Lung microvascular endothelial cell (primary cell): ENCODE measurements around the gene ELP4. TPM values are rescaled to one million over a fixed set of nuclear protein-coding genes. Genes with fewer than 3 reads are reported as not detected.
A peak's percentile ranks its signal among the peaks of the same experiment; 100 is the strongest.
"Not testable (repeated sequence)": the region's sequence is repeated elsewhere in the genome, so short reads cannot be mapped to it uniquely, and the experiment has no call there.

Experiments used
- DNase-seq, 2 donors: peaks; one replicate each; pipeline versions ENCODE4 v3.0.0 to v3.0.0-alpha.2; 2010; ENCODE audit warnings: low read depth in 2 of 2
- total RNA-seq: library from RNA; depleted of rRNA; stranded (reverse); fragments of >200 nt; gene quantifications from 2 replicates; pipeline ENCODE4 v1.2.1, GENCODE V29; 2014

ELP4 gene
- total RNA-seq, 1 donor from 2014 or later = 8.1 TPM

- peak; percentile 18 to 80 for DNase-seq
These were observed 134.3 kb downstream of the ELP4 start for GRCh38 chr11:31643857-31644256.

DNA sequence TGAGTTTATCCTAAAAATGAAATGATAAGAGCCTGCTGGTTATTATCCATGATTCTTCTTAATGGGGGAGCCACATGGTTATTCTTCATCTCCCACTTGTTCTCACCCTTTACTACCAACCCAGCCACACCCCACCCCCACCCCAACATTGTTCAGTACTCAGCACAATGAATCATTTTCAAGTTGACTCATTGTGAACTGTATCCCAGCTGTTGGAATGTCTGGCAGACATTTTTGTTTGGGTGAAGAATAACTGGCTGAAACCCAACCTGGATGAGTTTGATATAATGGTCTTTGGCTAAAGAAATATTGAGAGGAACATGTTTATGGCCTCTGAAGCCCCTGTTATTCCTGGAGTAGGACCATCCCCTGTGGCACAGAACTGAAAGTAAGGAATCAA lies 136.2 kb downstream of the ELP4 start:
- DNase-seq = peak; percentile 73 to 90

DNA sequence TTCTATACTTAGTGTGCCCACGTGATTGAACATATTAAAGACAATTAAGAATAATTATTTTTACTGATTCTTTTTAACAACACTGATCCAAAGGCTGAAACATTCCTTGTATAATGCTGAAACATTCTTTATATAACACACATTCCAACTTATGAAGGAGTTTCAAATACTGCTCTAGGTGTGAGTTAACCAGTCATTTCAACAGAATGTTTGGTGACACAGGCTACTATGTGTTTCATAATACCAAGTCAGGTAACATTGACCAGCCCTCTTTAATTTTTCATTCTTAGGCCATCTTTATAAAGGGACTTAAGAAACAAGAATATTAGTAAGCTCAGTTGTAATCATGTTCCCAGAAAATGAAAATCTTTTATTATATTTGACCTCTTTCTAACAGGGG lies 136.6 kb downstream of the ELP4 start:
- DNase-seq = no peak

DNA sequence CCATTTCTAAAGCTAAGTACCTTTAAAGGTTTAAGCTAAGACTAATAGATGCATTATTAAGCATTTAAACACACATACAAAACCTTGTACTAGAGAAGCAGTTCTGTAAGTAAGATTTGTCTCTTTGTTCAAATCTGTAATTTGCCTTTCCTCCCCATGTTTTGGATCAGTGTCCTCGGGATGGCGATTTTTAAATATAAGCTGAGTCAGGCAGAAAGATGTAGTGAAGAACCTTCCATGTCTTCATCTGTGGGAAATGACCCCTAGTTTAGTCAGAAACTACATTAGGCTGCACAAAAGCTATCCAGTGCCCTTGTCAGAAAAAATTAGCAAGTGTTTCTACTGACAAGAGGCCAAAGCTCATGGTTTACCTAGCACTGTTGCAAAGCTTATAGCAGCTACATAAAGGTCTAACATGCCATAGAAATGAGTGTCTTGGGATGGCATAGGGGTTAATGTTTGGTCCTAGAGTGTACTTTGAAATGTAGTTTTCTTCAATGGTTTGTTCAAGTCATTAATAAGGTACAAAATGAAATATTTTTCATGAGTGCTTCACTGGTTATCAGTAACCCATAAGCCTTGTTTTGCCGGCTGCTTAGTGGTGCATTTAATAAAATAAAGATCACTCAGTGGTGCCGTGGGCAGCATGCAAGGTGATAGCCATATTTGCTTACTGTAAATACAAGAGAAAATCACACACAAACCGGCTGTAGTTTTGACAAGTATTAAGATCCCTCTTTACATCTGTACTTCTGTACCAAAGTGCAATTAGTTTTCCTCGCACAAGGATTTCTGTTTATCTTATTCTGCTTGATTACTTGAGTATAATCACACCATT lies 139.8 kb downstream of the ELP4 start:
- DNase-seq = no peak

GRCh38 chr11:31651208-31651607 lies 141.6 kb downstream of the ELP4 start:
- no peak for DNase-seq

- DNase-seq = no peak
These were observed 142.3 kb downstream of the ELP4 start for GRCh38 chr11:31651822-31652221.

GRCh38 chr11:31652528-31652927 lies 143.0 kb downstream of the ELP4 start:
- DNase-seq = no peak

DNA sequence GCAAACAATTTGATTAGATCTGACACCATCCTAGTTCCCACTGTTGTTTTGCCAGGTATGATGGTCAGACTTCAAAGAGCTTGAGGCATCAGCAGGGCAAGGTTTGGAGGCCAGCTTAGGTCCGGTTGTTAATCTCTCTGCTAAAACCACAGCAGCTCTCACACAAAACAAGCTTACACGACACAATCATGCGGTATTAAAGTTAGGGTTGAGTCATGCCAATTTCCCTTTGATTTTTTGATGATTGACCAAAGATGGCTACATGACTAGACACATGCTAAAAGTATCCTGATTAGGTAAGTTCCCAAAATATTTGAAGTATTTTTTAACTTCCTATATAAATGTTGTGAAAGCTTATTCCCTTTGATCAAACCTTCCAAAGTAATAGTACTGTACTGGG lies 145.9 kb downstream of the ELP4 start:
- DNase-seq = peak; percentile 40 to 70

DNA sequence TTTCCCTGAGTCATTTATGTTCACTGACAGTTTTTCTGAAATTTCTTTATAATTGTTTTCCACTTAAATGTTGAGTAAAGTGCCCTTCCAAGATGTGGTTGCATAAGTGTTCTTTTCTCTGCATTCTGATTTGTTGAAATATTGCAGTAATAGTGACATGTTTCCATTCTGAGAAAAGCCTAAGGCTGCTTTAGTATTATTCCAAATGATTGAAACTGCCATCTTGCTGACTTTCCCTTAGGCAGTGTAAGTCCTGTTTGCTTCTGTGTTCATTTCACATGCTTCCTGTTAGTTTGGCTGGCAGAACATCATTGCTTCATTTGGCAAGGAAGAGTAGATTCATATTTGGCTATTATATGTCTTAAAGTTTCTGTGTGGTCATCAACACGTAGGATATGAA lies 146.5 kb downstream of the ELP4 start:
- peak; percentile 14 to 19 for DNase-seq

GRCh38 chr11:31657091-31657490 lies 147.5 kb downstream of the ELP4 start:
- DNase-seq = no peak

DNA sequence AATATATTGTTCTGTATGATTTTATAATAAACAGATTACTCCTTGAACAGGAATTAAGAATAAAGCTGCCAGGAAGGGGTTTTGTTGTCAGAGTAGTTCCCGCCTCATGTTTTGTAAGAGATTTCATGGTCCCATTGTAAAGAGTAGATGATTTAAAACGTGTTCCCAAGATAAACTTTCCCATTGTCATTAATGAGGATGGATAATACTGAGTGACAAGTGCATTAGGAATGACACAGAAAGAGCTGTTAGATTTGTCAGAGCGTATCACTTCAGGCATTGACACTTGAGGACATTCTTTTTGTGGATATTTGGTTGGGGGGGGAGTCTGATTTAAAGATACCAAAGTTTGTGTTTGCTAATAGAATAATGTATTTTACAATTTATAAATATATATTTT lies 154.6 kb downstream of the ELP4 start:
- no peak for DNase-seq

GRCh38 chr11:31664954-31665353 lies 155.4 kb downstream of the ELP4 start:
- no peak for DNase-seq

DNA sequence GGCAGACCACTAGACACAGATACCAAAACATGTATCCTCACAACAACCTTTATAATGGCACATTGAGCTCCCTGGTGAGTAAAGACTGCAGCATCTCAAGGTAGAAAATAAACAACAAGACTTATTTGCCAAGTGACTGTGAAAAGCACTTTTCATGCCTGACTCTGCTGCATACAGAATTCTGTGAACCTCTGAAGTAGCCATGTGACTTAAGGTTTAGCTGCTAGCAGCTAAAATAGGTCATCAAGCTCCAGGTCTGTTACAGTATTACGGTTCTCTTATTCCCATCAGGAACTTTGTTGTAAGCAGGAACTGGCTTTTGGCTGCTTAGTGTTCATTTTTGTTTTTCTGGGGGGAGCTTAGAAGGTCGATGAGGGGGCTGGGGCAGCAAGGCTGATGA lies 162.1 kb downstream of the ELP4 start:
- DNase-seq = no peak

DNA sequence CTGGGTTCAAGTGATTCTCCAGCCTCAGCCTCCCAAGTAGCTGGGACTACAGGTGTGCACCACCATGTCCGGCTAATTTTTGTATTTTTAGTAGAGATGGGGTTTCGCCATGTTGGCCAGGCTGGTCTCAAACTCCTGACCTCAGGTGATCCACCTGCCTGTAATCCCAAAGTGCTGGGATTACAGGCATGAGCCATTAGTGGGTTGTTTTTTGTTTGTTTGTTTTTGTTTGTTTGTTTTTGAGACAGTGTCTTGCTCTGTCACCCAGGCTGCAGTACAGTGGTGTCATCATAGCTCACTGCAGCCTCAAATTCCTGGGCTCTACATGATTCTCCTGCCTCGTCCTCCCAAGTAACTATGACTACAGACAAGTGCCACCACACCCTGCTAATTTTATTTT lies 163.5 kb downstream of the ELP4 start:
- not testable (repeated sequence) for DNase-seq

DNA sequence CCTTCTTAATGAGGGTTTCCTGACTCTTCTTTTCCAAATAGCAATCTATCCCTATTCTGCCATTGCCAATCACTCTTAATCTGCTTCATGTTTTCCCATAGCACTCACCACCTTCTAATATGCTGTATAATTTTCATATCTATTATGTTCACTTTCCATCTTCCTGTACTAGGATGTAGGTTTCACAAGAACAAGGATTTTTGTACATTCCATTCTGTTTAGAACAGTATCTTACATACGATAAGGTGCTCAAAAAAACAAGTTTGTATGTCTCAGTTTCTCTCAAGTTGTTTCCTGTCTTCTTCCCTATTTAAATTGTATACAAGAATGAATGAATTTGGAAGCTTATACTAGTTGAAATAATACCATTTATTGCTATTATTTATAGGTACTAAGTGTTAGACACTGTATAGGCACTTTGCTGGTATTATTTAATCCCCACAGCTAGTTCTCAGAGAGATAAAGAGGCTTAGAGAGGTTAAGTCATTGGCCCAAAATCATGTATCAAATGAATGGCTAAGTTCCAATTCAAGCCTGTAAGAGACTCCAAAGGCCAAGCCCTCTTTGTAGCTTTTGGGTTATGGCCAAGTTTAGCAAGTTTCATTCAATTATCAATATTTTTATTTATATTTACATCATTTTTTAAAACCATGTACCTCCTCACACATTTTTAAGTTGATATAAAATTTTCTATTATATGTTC lies 166.9 kb downstream of the ELP4 start:
- peak in 1 of 2 donors; percentile 3 for DNase-seq

DNA sequence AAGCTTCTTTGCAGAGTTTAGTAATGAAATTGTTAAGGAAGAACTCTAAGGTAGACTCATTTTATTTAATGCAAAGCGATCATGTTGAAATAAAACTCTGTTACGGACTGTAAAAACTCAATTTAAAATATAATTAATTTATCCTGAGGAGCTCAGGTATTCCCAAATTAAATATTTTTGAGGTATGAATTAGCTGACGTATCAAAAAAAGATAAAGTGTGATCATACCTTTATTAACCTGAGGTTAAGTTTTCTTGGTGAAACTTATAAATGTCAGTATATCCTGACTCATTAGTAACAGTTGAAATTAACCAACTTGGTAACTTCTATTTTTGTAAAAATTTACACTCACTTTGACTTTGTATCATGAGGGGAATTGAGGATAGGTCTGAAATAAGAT lies 171.2 kb downstream of the ELP4 start:
- DNase-seq = no peak

DNA sequence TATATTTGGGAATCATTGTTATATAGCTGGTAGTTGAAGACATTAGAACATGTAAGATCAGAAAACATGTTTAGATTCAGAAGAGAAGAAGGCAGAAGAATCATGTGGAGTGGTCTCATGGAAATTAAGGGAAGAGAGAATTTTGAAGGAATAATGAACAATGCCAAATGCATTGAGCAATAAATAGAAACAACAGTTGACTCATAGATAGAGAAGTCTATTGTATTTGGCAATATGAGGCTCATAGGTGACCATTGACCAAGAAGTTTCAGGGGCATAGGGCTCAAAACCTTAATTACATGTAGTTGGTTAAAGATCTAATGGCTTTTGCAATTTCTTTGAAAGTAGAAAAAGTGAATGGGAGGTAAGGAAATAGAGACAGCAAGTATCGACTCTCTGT lies 177.7 kb downstream of the ELP4 start:
- no peak for DNase-seq

- DNase-seq = no peak
These were observed 178.3 kb downstream of the ELP4 start for GRCh38 chr11:31687861-31688260.

GRCh38 chr11:31689559-31689958 lies 180.0 kb downstream of the ELP4 start:
- no peak for DNase-seq

GRCh38 chr11:31690041-31690440 lies 180.5 kb downstream of the ELP4 start:
- no peak for DNase-seq

- no peak for DNase-seq
These were observed 180.9 kb downstream of the ELP4 start for GRCh38 chr11:31690516-31690915.

- DNase-seq = no peak
These were observed 182.9 kb downstream of the ELP4 start for GRCh38 chr11:31692466-31692865.

DNA sequence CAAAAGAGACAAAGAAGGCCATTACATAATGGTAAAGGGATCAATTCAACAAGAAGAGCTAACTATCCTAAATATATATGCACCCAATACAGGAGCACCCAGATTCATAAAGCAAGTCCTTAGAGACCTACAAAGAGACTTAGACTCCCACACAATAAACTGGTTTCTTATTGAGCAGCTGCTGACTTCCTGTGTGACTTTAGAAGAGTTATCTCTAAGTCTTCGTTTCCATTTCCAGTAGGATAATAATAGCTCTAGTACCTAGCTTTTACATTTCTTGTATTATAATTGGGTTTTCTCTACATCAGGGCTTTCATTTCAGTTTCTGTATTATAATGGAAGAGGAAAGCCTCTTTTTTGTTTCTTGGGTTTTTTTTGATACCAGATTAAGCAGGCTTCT lies 187.5 kb downstream of the ELP4 start:
- not testable (repeated sequence) for DNase-seq
